K562 (cell line): ENCODE results near the gene CPLANE2. TPM values are rescaled to one million over a fixed set of nuclear protein-coding genes. Genes with fewer than 3 reads are reported as not detected.

Source experiments
- DMBX1 ChIP-seq: fragments of 250-450 bp; sonication (Bioruptor Pico); IDR thresholded peaks from 2 replicates; pipeline ENCODE4 v1.8.0; 2022; ENCODE audit warnings: inconsistent platforms, mild to moderate bottlenecking, moderate library complexity, borderline replicate concordance
- MECOM ChIP-seq: fragments of 250-450 bp; sonication (Bioruptor Pico); IDR thresholded peaks from 2 replicates; pipeline ENCODE4 v1.8.0; 2022; ENCODE audit warnings: inconsistent platforms
- SMARCA4 ChIP-seq: fragments of 450-650 bp; IDR thresholded peaks from 2 replicates; pipeline ENCODE4 v1.6.1; 2016
- SMARCB1 ChIP-seq: IDR thresholded peaks from 2 replicates; pipeline ENCODE4 v1.6.1; 2011; ENCODE audit warnings: improper control_type of control experiment, low read depth; ENCODE audit not compliant: insufficient read length
- TAF7 ChIP-seq: fragments of 450-650 bp; IDR thresholded peaks from 2 replicates; pipeline ENCODE4 v1.6.1; 2016; ENCODE audit warnings: missing genetic modification characterization, missing compliant biosample characterization
- VEZF1 ChIP-seq: fragments of 200-800 bp; sonication (Bioruptor generic); IDR thresholded peaks from 2 replicates; pipeline ENCODE4 v1.6.1; 2017; ENCODE audit warnings: missing genetic modification characterization, missing compliant biosample characterization
- ZBTB40 ChIP-seq, 2 experiments: fragments of 450-650 bp in 1 of 2; sonication (generic) in 1 of 2; formaldehyde crosslinking in 1 of 2; IDR thresholded peaks; 2 replicates each; pipeline versions ENCODE4 v1.7.1 to v1.9.0; 2016 to 2022; ENCODE audit warnings: inconsistent platforms in 1 of 2, mild to moderate bottlenecking in 1 of 2, missing genetic modification reagents in 1 of 2
- ZFX ChIP-seq: sonication (generic); formaldehyde crosslinking; IDR thresholded peaks from 2 replicates; pipeline ENCODE4 v1.8.0; 2022; ENCODE audit warnings: mild to moderate bottlenecking, missing genetic modification reagents, moderate library complexity
- ZNF592 ChIP-seq: fragments of 450-650 bp; IDR thresholded peaks from 2 replicates; pipeline ENCODE4 v1.6.1; 2017; ENCODE audit warnings: antibody characterized with exemption, mild to moderate bottlenecking
- polyA plus RNA-seq, 8 experiments: library from polyadenylated mRNA; depleted of rRNA in 4 of 8; stranded (reverse) in 5 of 8; unstranded in 3 of 8; fragments of >200 nt; fragmentation: Nextera tagmentation in 2 of 8; fragmentation: Illumina TruSeq in 1 of 8; extraction: Ambion mirVana in 2 of 8; extraction: Trizol in 1 of 8; gene quantifications; 2 replicates each; pipeline versions ENCODE4 v1.2.1 to v1.2.3, GENCODE V29; 2011 to 2014; ENCODE audit warnings: inconsistent platforms in 1 of 8, missing spikeins in 1 of 8
- total RNA-seq, 7 experiments: library from RNA; depleted of rRNA in 6 of 7; stranded (reverse); fragments of >200 nt in 6 of 7; fragmentation: Illumina TruSeq in 2 of 7; extraction: Trizol in 2 of 7; gene quantifications; 2 replicates each; pipeline versions ENCODE4 v1.2.1 to v1.2.3, GENCODE V29; 2011 to 2021; ENCODE audit warnings: low replicate concordance in 1 of 7
- TF ChIP-seq, protein P1 (sequence below): sonication (generic); formaldehyde crosslinking; IDR thresholded peaks from 2 replicates; pipeline ENCODE4 v1.8.0; 2022; ENCODE audit warnings: mild to moderate bottlenecking, missing genetic modification reagents

Gene CPLANE2
- total and polyA plus RNA-seq, 9 of the 15 experiments (the other 6 are each of a cell fraction or from before 2014, with no cell fraction given) = 0.17 to 20.9 (median 8.1) TPM

GRCh38 chr1:16206547-16207317 is 30.3 kb downstream of the CPLANE2 start (continued):
- TF ChIP-seq SMARCB1 = no peak
- TF ChIP-seq TAF7 = 0 out of 2 replicates have a peak, but pooled peaks have one; percentile 23
- peak; percentile 97 for TF ChIP-seq VEZF1 (CRISPR knock-in tag)
- TF ChIP-seq ZBTB40 (IDR thresholded peaks at IDR 0.05) = no peak
- TF ChIP-seq ZBTB40 (CRISPR knock-in tag; IDR thresholded peaks at IDR 0.05) = peak; percentile 37; the same call in 1 of the 2 replicates
- TF ChIP-seq, protein P1, sequence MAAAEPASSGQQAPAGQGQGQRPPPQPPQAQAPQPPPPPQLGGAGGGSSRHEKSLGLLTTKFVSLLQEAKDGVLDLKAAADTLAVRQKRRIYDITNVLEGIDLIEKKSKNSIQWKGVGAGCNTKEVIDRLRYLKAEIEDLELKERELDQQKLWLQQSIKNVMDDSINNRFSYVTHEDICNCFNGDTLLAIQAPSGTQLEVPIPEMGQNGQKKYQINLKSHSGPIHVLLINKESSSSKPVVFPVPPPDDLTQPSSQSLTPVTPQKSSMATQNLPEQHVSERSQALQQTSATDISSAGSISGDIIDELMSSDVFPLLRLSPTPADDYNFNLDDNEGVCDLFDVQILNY (CRISPR knock-in tag) = peak; percentile 72; the same call in 1 of the 2 replicates
- TF ChIP-seq ZFX (CRISPR knock-in tag) = peak; percentile 68; the same call in 1 of the 2 replicates
- no peak for TF ChIP-seq MECOM
- TF ChIP-seq DMBX1 (CRISPR knock-in tag) = peak; percentile 9; the same call in 1 of the 2 replicates
- TF ChIP-seq ZNF592 = peak; percentile 76; the same call in 1 of the 2 replicates
- 0 out of 2 replicates have a peak, but pooled peaks have one; percentile 64 for TF ChIP-seq SMARCA4
